GM18502 (cell line): ENCODE results near the gene MACROH2A1.

ENCODE experiments used
- ATAC-seq: cut with Tn5 transposase; IDR thresholded peaks from one replicate; pipeline ENCODE4 v1.9.1; 2021; ENCODE audit warnings: mild to moderate bottlenecking; ENCODE audit not compliant: unreplicated experiment, poor library complexity

The MACROH2A1 gene

GRCh38 chr5:135339623-135340022 lies 59.4 kb downstream of the MACROH2A1 start:
- ATAC-seq, result no peak

GRCh38 chr5:135339189-135339588 lies 59.8 kb downstream of the MACROH2A1 start:
- no peak for ATAC-seq

GRCh38 chr5:135337064-135337463 lies 62.0 kb downstream of the MACROH2A1 start:
- no peak for ATAC-seq

- no peak for ATAC-seq
Observed at GRCh38 chr5:135335031-135335828, 63.8 kb downstream of the MACROH2A1 start.

GRCh38 chr5:135333732-135334515 lies 65.1 kb downstream of the MACROH2A1 start:
- no peak for ATAC-seq

- no peak for ATAC-seq
Observed at GRCh38 chr5:135332519-135333150, 66.4 kb downstream of the MACROH2A1 start.

GRCh38 chr5:135331612-135332011 lies 67.4 kb downstream of the MACROH2A1 start:
- ATAC-seq, result no peak

GRCh38 chr5:135330798-135331096 lies 68.3 kb downstream of the MACROH2A1 start:
- ATAC-seq, result no peak

- no peak for ATAC-seq
Observed at GRCh38 chr5:135329913-135330797, 68.9 kb downstream of the MACROH2A1 start.

- no peak for ATAC-seq
Observed at GRCh38 chr5:135329066-135329912, 69.7 kb downstream of the MACROH2A1 start.

- no peak for ATAC-seq
Observed at GRCh38 chr5:135328128-135328687, 70.8 kb downstream of the MACROH2A1 start.

- ATAC-seq, result no peak
Observed at GRCh38 chr5:135327429-135328127, 71.5 kb downstream of the MACROH2A1 start.

- no peak for ATAC-seq
Observed at GRCh38 chr5:135326296-135327254, 72.5 kb downstream of the MACROH2A1 start.

- no peak for ATAC-seq
Observed at GRCh38 chr5:135324897-135325650, 74.0 kb downstream of the MACROH2A1 start.

- ATAC-seq, result no peak
Observed at GRCh38 chr5:135324160-135324559, 74.9 kb downstream of the MACROH2A1 start.

GRCh38 chr5:135323701-135324132 lies 75.3 kb downstream of the MACROH2A1 start:
- ATAC-seq, result no peak

- ATAC-seq, result no peak
Observed at GRCh38 chr5:135323227-135323626, 75.8 kb downstream of the MACROH2A1 start.
